HG03175 (cell line): ENCODE results near the gene ARL14.
"Not testable (repeated sequence)": the region's sequence is repeated elsewhere in the genome, so short reads cannot be mapped to it uniquely, and the experiment has no call there.

Experiments used
- ATAC-seq: cut with Tn5 transposase; IDR thresholded peaks from one replicate; pipeline ENCODE4 v1.9.1; 2021; ENCODE audit warnings: mild to moderate bottlenecking, moderate library complexity; ENCODE audit not compliant: unreplicated experiment

The ARL14 gene

GRCh38 chr3:160675566-160676124, 1.3 kb upstream of the ARL14 start:
- ATAC-seq = no peak

GRCh38 chr3:160677459-160677881, 510 bp downstream of the ARL14 start:
- ATAC-seq = no peak

GRCh38 chr3:160678292-160678842, 1.4 kb downstream of the ARL14 start:
- ATAC-seq = no peak

GRCh38 chr3:160684368-160684740, 7.4 kb downstream of the ARL14 start:
- no peak for ATAC-seq

- peak; percentile 46 for ATAC-seq
Measured at GRCh38 chr3:160685144-160685766, 8.3 kb downstream of the ARL14 start.

GRCh38 chr3:160686955-160687535, 10.1 kb downstream of the ARL14 start:
- peak; percentile 49 for ATAC-seq

GRCh38 chr3:160691151-160691550, 14.2 kb downstream of the ARL14 start:
- ATAC-seq = no peak

- ATAC-seq = no peak
Measured at GRCh38 chr3:160691962-160692361, 15.0 kb downstream of the ARL14 start.

GRCh38 chr3:160693191-160693590, 16.2 kb downstream of the ARL14 start:
- ATAC-seq = no peak

GRCh38 chr3:160694345-160694744, 17.4 kb downstream of the ARL14 start:
- no peak for ATAC-seq

GRCh38 chr3:160695003-160695402, 18.0 kb downstream of the ARL14 start:
- ATAC-seq = no peak

GRCh38 chr3:160695915-160696327, 19.0 kb downstream of the ARL14 start:
- no peak for ATAC-seq

- ATAC-seq = peak; percentile 52
Measured at GRCh38 chr3:160697637-160698380, 20.8 kb downstream of the ARL14 start.

GRCh38 chr3:160698599-160699195, 21.7 kb downstream of the ARL14 start:
- ATAC-seq = no peak

- ATAC-seq = no peak
Measured at GRCh38 chr3:160701490-160701889, 24.5 kb downstream of the ARL14 start.

- ATAC-seq = no peak
Measured at GRCh38 chr3:160702290-160702689, 25.3 kb downstream of the ARL14 start.

GRCh38 chr3:160703974-160704373, 27.0 kb downstream of the ARL14 start:
- ATAC-seq = no peak

- ATAC-seq = no peak
Measured at GRCh38 chr3:160707187-160707794, 30.3 kb downstream of the ARL14 start.

- ATAC-seq = no peak
Measured at GRCh38 chr3:160709477-160710182, 32.7 kb downstream of the ARL14 start.

GRCh38 chr3:160713144-160713543, 36.2 kb downstream of the ARL14 start:
- not testable (repeated sequence) for ATAC-seq
